Fibroblast of gingiva (primary cell): ENCODE data around the gene CEP85L.

Source experiments
- DNase-seq: peaks from one replicate; pipeline ENCODE4 v3.0.0-alpha.2; 2011; ENCODE audit warnings: low read depth

Gene CEP85L

GRCh38 chr6:118660218-118660569, 8.8 kb upstream of the CEP85L start:
- DNase-seq, result no peak

GRCh38 chr6:118659513-118660217, 8.3 kb upstream of the CEP85L start:
- DNase-seq, result no peak

GRCh38 chr6:118656847-118657451, 5.6 kb upstream of the CEP85L start:
- no peak for DNase-seq

GRCh38 chr6:118652051-118652615, 742 bp upstream of the CEP85L start:
- no peak for DNase-seq

- no peak for DNase-seq
Observed at GRCh38 chr6:118650582-118651281, 659 bp downstream of the CEP85L start.

GRCh38 chr6:118649918-118650581, 1.3 kb downstream of the CEP85L start:
- DNase-seq, result peak; percentile 45

GRCh38 chr6:118648866-118649554, 2.4 kb downstream of the CEP85L start:
- DNase-seq, result no peak

- no peak for DNase-seq
Observed at GRCh38 chr6:118646977-118647376, 4.4 kb downstream of the CEP85L start.

GRCh38 chr6:118645395-118645794, 6.0 kb downstream of the CEP85L start:
- no peak for DNase-seq

GRCh38 chr6:118644007-118644406, 7.4 kb downstream of the CEP85L start:
- no peak for DNase-seq

- DNase-seq, result no peak
Observed at GRCh38 chr6:118641042-118641441, 10.3 kb downstream of the CEP85L start.

GRCh38 chr6:118639054-118639964, 12.1 kb downstream of the CEP85L start:
- no peak for DNase-seq

GRCh38 chr6:118638288-118638687, 13.1 kb downstream of the CEP85L start:
- no peak for DNase-seq

- DNase-seq, result no peak
Observed at GRCh38 chr6:118635909-118636735, 15.3 kb downstream of the CEP85L start.

- DNase-seq, result no peak
Observed at GRCh38 chr6:118632359-118632758, 19.0 kb downstream of the CEP85L start.

- DNase-seq, result no peak
Observed at GRCh38 chr6:118630923-118631322, 20.5 kb downstream of the CEP85L start.

GRCh38 chr6:118630067-118630466, 21.3 kb downstream of the CEP85L start:
- DNase-seq, result no peak

GRCh38 chr6:118627724-118628123, 23.7 kb downstream of the CEP85L start:
- no peak for DNase-seq

GRCh38 chr6:118625833-118626232, 25.6 kb downstream of the CEP85L start:
- no peak for DNase-seq
